ENCODE data around the gene TMEM255B.

GRCh38 chr13:113865427-113865826 lies 106.4 kb downstream of the TMEM255B start:
- TF ChIP-seq CTCF (optimal IDR thresholded peaks at IDR 0.05 in 1 of 3, IDR thresholded peaks at IDR 0.05 in 1 of 3, conservative IDR thresholded peaks at IDR 0.05 in 1 of 3; ENCODE audit: extremely low read depth in 1 of 3, insufficient read depth in 2 of 3, low read length in 3 of 3): no peak
- no peak for TF ChIP-seq EZH2 (IDR thresholded peaks at IDR 0.05; ENCODE audit: low read length)
